ENCODE data around the gene MXRA7.
A peak's percentile ranks its signal among the peaks of the same experiment; 100 is the strongest.
"Not testable (repeated sequence)": the region's sequence is repeated elsewhere in the genome, so short reads cannot be mapped to it uniquely, and the experiment has no call there.

MXRA7 gene

DNA sequence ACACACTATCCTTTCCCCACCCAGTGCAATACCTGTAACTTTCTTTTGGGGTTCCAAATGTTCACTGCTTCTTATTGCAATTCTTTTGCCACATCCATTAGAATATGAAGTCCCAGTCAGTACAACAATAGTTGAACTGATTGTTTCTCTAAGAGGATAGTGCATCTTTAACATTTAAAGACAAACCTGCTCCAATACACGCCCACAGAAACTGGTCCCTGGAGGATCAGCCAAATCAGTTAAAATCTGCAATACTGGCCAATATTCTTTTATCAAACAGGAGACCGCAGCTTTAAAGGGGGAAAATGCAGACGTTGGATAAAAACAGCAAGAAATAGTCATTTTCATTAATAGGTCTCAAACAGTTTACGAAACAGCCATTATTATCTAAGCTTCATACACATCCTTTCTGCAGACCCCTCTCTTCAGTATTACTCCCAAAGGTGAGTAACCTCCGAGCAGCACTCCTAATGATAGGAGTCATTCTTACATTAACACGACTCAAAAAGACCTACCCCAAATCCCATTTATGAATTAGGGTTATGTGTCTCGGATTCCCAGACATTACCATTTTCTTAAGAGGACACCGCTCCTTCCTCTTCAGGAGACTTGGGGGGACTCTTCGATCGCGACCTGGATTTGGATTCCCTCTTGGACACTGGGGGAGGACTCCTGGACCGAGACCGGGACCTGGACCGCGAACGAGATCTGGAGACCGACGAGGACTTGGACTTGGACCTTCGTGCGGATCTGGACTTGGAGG is 25.0 kb upstream of the MXRA7 start:
- FAIRE-seq, result no peak
- DNase-seq (ENCODE audit: insufficient read length, low spot score), result no peak

DNA sequence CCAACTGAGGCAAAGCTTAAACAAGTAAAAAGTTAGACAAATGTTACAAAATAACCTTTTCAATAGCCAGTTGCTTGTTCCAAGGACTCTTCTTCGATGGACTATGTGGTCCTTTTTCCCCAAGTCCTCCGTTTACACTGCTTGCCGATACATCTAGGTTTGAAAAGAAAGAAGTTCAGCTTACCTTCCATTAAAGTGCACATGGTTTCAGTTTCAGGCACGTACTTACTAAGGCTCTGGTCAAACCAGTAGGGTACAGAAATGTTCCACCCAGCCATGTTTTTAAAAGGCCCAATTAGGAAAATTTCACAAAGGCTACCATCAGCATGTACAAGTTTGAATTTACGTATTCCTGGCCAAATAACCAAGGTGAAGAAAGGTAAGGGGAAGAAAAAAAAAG is 24.2 kb upstream of the MXRA7 start:
- peak; percentile 92 for FAIRE-seq

DNA sequence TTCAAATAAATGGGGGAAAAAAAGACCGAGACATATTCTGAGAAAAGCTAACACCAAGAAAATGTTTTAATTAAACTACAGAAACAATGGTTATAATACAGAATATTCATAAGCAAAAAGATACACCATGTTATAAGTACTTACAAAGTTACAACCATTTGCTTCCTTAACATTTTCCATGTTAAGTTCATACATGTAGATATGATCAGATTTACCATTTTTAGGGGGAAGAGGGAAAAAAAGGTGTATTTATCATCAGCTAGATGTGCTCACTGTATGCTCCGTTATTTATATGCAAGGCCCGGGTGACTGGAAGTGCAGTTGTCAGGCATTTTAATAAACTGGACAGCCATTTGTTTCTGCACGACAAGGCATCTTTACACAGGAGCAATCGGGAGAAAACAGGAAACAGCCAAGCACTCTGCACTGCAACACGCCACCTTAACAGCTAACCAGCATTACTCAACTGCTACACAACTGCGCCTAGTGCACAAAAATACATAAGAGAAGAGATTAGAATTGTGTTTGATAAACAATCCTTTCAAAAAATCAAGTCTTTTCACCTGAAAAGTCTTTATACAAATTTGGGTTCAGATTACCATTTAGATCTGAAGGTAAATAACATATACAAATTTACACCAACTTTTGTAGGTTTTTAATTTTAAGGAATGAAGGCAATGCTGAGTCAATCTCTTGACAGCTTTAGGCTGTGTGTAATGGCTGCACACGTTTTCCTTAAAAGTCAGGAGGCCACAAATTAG is 23.5 kb upstream of the MXRA7 start:
- FAIRE-seq (peak; percentile 42), DNase-seq (ENCODE audit: insufficient read length, low spot score) (no peak)

More for the DNA sequence above, 24.2 kb upstream of the MXRA7 start:
- DNase-seq (ENCODE audit: insufficient read length, low spot score), result no peak

DNA sequence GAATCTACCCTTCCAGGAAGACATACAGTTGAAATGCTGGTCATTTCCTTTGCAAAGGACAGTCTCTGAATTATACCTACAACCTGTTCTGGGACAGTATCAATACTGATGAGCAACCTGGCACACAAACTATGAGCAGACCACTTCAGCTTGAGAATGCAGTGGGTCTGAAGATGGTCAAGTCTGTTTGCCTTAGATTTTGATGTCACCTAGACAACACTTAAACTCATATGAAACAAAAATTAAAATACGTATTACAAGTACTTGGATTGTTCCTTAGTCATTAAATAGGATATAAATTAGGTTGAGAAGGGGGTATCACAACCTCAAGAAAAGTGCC is 22.8 kb upstream of the MXRA7 start:
- FAIRE-seq (no peak), DNase-seq (ENCODE audit: insufficient read length, low spot score) (no peak)

DNA sequence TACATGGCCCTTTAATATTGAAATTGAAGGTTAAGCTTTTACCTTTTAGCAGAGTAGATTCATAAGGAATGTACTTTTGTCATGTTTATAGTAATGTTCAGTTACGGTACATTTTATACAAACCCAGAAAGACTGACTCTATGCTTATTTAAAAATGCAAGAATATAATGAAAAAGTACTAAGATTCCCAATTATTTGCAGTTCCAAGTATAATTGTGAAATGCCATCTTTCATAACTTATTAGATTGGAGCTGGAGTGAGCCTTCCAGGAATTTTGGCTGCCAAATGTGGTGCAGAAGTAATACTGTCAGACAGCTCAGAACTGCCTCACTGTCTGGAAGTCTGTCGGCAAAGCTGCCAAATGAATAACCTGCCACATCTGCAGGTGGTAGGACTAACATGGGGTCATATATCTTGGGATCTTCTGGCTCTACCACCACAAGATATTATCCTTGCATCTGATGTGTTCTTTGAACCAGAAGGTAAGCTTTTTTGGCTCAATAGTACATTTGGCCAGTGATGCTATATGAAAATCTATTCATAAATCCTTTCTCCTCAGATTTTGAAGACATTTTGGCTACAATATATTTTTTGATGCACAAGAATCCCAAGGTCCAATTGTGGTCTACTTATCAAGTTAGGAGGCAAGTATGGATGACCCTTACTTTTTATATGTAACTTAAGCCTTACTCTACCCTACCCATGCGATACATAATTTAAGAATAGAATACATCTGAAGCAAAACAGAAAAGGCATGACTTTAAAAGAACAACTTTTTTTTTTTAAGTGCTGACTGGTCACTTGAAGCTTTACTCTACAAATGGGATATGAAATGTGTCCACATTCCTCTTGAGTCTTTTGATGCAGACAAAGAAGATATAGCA is 22.2 kb upstream of the MXRA7 start:
- DNase-seq (ENCODE audit: insufficient read length, low spot score) (no peak), FAIRE-seq (no peak)

DNA sequence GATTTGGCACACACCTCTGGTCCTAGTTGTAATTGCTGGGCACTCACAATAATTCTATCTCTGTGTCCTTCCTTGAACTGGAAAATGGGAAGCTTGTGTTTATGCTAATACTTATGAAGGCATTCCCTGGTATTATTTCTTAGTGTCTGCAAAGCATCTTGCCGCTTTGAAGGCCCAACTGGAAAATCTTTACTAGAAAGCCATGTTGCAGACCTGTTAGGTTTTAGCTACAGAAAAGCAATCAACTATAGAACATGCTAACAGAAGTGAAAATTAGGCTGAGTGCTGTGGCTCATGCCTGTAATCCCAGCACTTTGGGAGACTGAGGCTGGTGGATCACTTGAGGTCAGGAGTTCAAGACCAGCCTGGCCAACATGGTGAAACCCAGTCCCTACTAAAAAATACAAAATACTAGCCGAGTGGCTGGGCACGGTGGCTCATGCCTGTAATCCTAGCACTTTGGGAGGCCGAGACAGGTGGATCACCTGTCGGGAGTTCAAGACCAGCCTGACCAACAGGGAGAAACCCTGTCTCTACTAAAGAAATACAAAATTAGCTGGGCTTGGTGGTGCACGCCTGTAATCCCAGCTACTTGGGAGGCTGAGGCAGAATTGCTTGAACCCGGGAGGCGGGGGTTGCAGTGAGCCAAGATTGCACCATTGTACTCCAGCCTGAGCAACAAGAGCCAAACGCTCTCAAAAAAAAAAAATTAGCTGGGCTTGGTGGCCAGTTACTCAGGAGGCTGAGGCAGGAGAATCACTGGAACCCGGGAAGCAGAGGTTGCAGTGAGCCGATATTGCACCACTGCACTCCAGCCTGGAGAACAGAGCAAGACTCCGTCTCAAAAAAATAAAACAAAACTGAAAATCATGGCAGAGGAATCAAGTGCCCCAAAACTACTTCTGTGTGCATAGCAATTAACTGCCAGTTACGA is 21.3 kb upstream of the MXRA7 start:
- DNase-seq (ENCODE audit: insufficient read length, low spot score); FAIRE-seq: not testable (repeated sequence)

DNA sequence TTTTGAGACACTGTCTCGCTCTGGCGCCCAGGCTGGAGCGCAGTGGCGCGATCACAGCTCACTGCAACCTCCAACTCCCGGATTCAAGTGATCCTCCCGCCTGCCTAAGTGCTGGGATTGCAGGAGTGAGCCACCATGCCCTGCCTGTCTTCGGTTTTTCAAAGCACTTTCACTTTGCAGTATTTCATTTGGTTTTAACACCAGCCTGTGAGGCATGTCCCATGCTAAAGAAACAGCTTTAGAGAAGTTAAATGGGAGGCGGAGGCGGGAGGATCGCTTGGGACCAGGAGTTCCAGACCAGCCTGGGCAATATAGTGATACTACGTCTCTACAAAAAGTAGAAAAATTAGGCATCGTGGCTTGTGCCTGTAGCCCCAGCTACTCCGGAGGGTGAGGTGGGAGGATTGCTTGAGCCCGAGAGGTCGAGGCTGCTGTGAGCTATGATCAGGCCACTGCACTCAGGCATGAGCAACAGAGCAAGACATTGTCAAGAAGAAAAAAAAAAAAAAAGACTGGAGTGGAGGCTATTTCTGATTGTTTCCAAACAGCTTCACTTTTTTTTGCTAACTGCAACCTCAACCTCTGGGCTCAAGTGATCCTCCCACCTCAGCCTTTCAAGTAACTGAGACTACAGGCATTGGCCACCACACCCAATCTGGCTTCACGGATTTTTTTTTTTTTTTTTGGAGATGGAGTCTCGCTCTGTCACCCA is 17.1 kb upstream of the MXRA7 start:
- FAIRE-seq, result peak; percentile 75
- DNase-seq (ENCODE audit: insufficient read length, low spot score), result no peak

DNA sequence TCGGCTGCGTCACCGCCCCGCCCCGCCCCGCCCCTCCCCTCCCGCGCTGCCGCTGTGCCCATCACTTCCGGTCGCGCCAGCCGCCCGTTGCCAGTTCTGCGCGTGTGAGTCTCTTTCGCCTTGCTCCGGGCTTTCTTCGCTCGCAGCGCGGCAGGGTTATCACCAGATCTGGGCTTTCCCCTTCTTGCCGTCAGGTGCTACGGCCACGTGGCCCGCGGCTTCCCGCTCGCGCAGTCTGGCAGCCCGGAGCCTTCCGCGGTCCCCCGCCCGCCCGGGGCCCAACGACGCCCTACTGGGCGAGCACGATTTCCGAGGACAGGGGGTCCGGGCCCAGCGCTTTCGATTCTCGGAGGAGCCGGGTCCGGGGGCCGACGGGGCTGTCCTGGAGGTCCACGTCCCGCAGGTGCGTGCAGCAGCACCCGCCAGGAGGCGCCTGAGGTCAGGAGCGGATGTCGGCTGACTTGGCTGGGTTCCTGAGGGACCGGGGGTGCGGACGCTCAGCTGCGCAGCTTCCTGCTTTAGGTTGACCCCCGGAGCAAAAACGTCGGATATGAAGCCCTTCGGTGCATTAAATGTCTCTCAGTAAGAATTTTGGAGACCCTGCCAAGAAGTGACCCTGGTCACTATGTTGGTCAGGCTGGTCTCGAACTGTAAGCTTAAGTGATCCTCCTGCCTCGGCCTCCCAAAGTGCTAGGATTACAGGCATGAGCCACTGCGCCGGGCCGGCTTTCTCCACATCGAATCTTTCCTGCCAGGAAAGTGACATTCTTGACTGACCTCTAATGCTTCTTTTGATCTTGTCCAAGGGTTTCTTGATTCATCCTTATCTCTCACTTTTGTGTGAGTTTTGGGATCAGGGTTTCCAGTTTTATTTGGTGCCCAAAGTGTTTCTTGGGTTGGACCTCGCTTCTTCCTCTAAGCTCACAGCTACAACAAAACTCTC is 16.3 kb upstream of the MXRA7 start, which contains the start of gene METTL23:
Gene METTL23 (plus strand): TSS at position 64 of the 943 bp plus-strand sequence. CDS start 2,872 bp downstream, outside the sequence.
- no peak for FAIRE-seq
- no peak for DNase-seq (ENCODE audit: insufficient read length, low spot score)

DNA sequence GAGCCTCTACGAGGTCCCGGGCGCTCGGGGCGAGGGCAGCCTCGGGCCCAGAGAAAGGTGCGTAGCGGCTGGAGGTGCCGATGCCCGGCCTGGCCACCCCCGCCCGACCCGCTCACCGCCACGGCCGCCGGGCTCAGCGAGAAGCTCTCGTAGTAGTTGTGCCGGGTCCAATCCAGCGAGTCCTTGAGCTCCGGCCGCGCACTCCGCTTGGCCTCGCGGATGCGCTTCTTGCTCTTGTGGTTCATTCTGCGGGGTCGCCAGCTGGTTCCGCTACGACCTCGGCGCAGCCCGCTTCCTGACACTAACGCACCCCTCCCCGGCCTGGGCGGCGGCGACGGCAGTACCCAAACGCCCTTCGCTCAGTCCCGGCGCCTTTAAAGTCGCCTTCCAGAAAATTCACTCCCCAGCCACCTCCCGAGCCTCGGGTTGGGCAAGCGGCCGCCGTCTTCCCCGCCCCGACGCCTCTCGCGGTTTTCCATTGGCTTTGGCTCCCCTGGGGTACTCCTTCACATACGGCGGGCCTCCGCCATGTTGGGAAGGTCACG is 15.5 kb upstream of the MXRA7 start, which contains the start of gene JMJD6:
Gene JMJD6 (minus strand): TSS at position 376 of the 545 bp plus-strand sequence. CDS start 131 bp downstream, at position 245.
- FAIRE-seq (peak; percentile 91), DNase-seq (ENCODE audit: insufficient read length, low spot score) (peak; percentile 86)

DNA sequence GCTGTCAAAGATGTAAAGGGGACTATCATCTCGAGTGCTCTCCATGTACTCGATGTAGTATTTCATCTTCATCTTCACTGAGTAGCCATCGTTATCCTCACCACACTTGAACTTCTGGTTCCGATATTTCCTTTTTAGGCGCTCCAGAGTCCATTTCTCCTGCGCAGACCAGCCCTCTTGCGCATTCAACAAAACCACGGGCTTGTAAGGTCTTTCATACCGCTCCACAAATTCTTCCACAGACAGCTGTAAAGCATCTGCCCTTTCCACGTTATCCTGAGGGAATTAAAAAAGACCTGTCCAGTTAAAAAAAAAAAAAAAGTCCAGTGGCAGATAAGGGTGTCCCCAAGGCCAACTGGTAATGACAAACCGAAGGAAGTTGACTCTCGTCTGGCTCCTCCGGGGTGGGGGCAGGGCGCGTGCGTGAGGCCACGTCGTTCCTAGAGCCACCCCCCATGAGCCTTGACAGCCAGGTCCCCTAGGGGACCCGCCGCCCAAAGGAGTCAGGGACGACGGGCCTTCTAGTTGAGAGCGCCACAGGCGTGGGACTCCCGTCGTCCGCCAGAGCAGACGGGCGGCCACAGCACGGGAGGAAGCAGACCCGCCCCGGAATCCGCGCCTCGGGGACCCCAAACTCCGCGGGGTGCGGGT is 14.9 kb upstream of the MXRA7 start:
- FAIRE-seq, result peak; percentile 33
- DNase-seq (ENCODE audit: insufficient read length, low spot score), result no peak

DNA sequence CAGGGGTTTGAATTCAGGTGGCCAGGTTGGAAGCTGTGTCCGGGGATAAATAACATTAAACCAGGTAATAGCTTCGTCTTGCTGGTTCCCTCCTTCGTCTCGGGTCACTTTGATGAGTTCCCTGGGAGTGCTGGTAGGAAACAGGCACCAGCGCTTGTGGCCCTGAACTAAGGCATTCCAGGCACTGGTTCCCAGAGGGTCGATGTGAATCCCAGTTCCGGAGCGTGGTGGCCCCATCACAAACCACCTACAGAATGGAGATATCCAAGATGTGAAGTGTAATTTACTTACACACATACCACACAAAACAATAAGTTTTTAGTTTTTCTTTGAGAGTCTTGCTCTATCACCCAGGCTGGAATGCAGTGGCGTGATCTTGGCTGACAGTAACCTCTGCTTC is 13.0 kb upstream of the MXRA7 start:
- no peak for FAIRE-seq
- no peak for DNase-seq (ENCODE audit: insufficient read length, low spot score)

DNA sequence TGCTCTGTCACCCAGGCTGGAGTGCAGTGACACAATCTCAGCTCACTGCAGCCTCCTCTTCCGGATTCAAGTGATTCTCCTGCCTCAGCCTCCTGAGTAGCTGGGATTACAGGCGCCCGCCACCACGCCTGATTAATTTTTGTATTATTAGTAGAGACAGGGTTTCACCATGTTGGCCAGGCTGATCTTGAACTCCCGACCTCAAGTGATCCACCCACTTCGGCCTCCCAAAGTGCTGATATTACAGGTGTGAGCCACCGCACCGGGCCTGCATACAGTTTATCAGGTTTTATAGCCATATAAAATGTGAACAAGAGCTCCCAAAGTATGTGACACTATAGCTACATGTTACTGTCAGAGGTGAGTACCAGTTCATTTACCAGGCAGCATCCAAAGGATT is 12.2 kb upstream of the MXRA7 start:
- FAIRE-seq; DNase-seq (ENCODE audit: insufficient read length, low spot score): not testable (repeated sequence)

DNA sequence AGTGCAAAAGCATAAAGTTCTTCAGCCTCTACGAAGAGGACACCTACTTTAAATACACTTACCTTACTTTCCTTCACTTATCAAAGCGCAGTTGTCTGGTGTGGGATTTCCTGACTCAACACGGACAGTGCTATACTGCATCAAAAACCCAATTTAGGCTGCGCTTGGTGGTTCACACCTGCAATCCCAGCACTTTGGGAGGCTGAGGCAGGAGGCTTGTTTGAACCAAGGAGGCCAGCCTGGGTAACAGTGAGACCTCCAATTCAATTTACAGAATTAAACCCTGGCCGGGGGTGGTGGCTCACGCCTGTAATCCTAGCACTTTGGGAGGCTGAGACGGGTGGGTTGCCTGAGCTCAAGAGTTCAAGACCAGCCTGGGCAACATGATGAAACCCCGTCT is 11.5 kb upstream of the MXRA7 start:
- FAIRE-seq, result no peak
- no peak for DNase-seq (ENCODE audit: insufficient read length, low spot score)

DNA sequence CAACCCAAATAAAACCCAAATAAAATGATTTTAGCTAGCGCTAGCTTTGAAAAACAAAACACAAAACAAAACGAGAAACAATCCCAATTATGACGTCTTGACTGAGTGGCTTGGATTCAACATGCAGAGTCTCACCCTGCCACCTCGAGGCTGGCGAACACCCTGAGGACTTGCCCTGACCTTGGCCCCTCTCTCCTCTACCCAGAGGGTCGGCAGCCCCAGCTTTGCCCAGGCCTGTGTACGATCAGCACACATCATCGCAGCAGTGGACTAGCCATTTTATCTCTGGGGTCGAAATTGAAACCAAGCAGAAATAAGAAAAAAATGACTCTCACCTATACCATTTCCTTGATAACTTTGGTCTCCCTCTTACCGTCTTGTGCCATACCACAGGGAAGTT is 10.7 kb upstream of the MXRA7 start:
- no peak for FAIRE-seq
- no peak for DNase-seq (ENCODE audit: insufficient read length, low spot score)

DNA sequence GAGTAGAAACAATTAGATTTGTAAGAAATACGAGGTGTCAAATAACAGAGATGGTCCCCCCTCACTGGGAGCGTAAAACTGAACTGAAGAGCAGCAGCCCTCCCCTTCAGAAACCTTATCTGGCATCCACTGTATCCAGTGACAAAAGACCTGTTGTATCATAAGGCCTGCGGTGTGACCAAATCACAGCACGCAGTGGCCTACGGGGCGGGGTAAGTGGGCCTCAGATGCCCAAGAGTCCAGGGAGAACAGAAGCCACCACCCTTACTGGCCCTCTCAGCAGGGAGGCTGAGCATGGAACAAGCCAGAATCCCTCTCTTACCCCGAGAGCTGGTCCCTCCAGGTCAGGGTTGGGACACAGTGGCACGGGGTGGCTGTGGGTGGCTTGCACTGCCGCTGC is 10.2 kb upstream of the MXRA7 start:
- FAIRE-seq, result no peak
- no peak for DNase-seq (ENCODE audit: insufficient read length, low spot score)

DNA sequence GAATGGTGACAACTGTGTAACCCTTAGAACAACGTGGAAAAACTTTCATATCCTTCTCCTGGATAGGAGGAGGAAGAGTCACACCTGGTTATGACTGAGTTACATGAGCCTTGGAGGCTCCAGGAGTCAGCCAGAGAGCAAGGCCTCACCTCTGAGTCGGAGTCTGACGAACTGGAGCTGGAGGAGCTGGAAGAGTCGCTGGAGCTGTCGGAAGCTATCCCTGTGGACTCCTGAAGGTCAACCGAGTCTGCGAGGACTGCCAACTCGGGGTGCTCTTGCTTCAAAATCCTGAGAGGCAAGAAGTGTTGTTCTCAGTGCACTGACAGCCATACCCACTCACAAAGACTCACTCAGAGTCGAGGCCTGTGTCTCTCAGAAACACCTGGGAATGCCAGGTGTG is 9.4 kb upstream of the MXRA7 start:
- no peak for FAIRE-seq
- no peak for DNase-seq (ENCODE audit: insufficient read length, low spot score)

DNA sequence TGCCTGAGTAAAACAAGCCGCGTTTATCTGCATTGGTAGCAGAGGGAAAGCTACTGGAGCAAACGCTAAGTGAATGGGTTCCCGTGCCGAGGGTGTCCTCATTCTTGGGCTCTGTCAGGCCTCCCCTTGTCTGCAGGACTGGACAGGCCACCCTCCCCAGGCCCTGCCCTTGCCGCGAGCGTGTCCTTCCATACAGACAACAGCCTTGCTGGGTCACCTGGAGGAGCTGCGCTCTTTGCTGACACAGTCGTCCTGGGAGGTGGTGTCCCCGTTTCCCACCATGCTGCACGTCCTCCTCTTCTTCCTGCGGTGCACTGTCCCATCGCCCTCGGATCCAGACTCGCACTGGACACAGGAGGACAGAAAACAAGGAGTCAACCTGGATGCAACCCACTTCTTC is 7.8 kb upstream of the MXRA7 start:
- no peak for FAIRE-seq

More for the DNA sequence above, 7.8 kb upstream of the MXRA7 start:
- DNase-seq (ENCODE audit: insufficient read length, low spot score), result no peak
